NCI-H82 (cell line): Measurements from ENCODE around the gene ABHD2.
A peak's percentile ranks its signal among the peaks of the same experiment; 100 is the strongest.

Source experiments
- DNase-seq: peaks from one replicate; lab custom pipeline; 2025; lab: John Stamatoyannopoulos, UW

Gene ABHD2

DNA sequence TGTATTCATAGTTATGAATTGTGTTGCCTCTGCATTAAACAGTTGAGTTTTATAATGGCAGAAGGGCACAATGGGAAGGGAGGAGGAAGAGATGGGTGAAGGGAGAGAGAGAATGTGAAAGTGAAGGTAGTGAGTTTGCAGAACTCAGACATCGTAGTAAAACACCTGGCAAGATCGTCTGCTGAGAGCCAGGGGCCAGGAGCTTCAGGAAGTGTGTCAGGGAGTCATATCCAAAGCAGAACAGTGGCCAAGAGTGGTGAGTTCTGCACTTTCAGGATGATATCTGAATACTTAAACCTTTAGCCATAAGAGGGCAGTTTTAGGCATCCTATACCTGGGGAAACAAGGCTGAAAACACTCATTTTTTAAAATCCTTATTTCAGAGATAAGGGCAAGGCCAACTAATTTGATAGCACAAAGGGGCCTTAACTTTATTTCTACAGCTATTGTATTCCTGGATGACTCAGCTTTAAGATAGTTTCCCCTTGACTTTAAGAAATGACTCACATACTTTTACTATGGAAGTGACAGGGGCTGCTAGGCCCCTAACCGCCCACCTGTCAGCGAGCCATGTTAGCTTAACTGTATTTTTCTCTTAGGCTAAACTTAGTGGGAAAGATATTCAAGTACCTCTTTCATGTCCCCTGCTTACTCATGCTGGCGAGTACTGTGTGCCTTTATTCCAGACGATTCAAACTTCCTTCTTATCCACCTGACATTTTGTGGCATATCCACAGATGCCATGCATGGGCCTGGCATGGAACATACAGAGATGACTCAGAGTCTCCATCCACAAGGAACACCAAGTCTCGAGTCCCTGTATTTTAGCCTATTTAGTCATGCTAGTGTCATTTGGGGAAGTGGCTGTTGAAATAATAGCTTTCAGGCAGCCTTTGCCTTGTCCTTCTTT, 79.3 kb downstream of the ABHD2 start:
- DNase-seq = no peak

DNA sequence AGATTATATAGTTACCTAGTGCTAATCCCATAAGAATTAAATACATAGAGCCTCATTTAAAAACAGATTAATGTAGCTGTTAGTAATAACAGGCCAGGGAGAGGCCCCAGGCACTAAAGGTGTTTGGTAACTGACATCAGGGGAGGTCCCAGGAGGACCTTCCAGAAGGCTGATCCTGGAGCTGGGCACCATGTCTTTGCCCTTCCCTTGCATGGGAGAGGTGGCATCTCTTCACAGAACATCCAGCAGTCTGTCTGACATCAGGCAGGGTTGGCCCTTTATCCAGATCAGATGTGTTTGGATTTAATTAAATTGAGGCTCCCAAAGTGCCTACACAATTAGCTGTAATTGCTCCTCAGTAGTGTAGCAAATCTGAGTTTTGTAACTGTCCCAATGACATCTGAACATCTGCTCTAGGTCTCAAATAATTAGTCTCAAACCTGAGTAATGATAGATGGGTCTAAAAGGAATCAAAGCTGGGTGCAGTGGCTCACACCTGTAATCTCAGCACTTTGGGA, 80.1 kb downstream of the ABHD2 start:
- DNase-seq = peak; percentile 86

GRCh38 chr15:89170364-89170763, 82.1 kb downstream of the ABHD2 start:
- DNase-seq = no peak

GRCh38 chr15:89171136-89172072, 83.1 kb downstream of the ABHD2 start:
- peak; percentile 71 for DNase-seq

- DNase-seq = no peak
Measured at GRCh38 chr15:89172921-89173320, 84.7 kb downstream of the ABHD2 start.

DNA sequence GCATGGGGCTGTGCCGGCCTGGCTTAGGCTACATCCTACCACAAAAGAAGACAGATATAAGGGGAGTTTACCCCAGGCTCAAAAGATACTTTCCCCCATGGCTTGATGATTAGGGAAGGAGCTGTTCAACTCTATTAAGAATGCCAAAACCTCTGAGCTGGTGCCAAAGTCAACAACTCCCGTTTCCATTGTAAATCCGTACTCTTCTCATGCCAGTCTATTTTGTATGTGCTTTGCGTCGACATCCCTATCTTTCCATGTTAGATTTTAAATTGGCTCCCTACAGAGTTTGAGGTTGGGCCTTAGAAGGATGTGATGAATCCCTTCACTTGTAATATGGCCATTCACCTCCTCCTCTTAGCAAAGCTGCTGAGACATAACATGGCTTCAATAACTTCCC, 86.2 kb downstream of the ABHD2 start:
- no peak for DNase-seq

DNA sequence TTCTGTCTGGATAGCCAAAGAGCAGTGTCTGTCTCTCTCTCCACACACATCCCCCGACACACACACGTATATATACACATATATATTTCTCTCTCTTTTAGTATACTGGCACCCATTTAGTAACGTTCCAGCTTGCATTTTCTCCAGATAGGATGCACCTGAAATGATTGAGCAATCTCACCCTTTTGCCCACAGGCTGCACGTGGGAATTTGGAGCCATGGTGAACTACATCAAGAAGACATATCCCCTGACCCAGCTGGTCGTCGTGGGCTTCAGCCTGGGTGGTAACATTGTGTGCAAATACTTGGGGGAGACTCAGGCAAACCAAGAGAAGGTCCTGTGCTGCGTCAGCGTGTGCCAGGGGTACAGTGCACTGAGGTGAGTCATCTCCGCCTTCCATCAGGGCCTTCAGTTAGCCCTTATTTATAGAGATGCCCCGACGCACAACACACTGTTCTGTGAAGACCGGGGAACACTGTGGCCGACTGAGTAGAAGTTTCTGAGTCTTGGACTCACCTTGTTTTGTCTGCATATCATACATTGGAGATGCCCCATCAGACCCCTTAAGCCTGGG, 87.4 kb downstream of the ABHD2 start:
- DNase-seq = no peak

- no peak for DNase-seq
Measured at GRCh38 chr15:89177116-89177515, 88.9 kb downstream of the ABHD2 start.

- peak; percentile 74 for DNase-seq
Measured at GRCh38 chr15:89177633-89178306, 89.5 kb downstream of the ABHD2 start.

DNA sequence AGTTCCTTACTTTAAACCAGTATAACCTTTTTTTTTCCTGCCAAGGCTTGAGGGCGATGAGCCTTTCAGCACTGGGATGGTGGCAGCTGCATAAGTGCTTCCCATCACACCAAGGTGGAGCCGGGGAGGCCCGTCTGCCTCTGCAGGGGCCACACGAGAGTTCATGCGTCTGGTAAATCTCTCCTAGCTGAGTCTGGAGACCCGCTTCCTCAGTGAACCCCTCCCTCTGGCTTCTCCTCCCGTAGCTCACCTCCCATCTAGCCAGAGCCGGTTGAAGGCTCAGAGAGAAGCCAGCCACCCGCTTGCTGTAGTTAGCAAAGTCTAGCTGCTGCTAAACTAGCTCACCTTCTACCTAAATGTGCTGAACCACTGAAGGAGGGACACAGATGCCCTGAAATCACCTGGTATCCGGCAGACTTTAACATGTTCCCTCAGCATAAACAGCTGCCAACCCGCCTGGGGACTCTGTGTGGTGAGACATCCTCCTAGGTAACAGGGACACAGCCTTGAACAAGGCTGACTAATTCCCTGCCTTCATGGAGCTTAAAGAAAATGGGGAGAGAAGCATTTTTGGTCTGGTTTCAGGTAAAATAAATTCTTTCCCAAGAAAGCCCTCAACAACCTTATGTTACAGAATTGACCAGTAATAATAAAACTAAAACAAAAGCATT, 90.2 kb downstream of the ABHD2 start:
- DNase-seq = no peak

DNA sequence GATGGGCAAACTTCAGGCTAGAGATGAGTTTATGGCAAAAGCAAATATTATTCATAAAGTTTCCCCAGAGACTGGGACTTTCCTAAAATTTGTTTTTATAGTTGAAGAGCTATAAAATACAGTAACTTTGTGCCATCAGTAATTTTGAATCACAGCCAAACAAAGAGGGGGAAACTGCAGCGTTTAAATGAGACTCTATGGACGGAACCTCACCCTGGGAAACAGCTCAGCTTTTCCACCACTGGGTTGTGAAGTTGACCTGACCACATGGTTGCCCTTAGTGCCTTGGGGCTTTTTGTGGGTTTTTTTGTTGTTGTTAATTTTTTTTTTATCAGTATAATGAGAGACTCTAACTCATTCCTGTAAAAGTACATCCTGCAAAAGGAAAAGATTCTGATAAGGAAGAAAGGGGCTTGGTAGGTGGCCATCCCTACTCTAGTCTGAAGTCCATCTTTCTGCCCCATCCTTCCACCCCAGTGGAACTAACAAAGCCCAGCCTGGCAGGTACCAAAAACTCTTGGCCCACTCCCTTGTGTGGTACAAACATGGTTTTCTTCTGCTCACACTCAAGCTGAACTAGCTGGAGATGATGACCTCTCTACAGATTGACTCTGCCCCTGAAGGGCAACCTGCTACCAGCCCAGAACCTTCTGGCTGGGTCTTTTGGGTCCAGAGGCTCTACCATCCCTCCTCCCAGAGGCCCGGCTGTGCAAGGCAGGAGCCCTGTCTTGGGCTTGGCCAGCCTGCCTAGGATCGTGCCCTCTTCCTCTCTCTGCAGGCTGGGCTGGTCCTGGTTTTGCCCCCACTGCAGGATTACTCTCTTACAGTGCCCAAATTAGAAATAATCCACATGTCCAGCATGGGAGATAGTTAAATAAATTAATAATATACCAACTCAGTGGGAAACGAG, 92.0 kb downstream of the ABHD2 start:
- no peak for DNase-seq

DNA sequence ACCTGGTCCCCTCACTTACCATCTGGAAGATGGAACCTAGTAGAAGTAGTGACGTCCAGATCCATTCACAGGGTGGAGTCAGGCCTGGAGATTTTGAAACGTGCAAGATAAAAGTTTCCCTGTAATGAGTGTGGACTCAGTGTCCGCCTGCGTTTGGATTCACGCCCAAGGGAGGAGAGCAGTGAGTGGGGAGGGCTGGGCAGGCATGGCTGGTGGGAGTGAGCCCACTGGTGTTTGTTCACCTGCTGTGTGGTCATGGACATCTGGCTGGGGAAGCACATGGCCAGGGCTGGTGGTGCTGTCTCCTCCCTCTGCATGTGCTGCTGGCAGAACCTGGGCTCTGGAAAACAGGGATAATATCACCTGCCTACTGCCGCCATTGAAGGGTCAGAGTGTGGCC, 96.1 kb downstream of the ABHD2 start:
- no peak for DNase-seq

- no peak for DNase-seq
Measured at GRCh38 chr15:89184886-89185526, 96.8 kb downstream of the ABHD2 start.

- no peak for DNase-seq
Measured at GRCh38 chr15:89186803-89187202, 98.5 kb downstream of the ABHD2 start.

GRCh38 chr15:89187301-89187985, 99.2 kb downstream of the ABHD2 start:
- DNase-seq = no peak

GRCh38 chr15:89187986-89188514, 99.8 kb downstream of the ABHD2 start:
- no peak for DNase-seq

- no peak for DNase-seq
Measured at GRCh38 chr15:89192136-89192535, 103.9 kb downstream of the ABHD2 start.

GRCh38 chr15:89192766-89193165, 104.5 kb downstream of the ABHD2 start:
- no peak for DNase-seq

DNA sequence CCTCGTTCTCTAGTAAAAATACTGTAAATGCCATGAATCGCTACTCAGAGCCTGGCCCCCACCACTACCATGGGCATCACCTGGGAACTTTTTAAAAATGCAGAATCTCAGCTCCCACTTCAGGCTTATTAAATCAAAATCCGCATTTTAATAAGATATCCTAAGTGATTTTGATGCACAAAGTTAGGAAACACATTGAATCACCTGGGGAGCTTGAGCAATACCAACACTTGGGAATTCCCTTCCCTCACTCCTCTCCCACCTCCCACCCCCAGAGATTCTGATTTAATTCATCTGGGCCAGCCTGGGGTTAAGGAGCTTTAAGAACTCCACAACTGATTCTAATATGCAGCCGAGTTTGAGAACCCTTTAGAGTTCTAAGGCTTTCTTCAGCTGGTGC, 106.4 kb downstream of the ABHD2 start:
- no peak for DNase-seq
